Epithelial cell of alveolus of lung (primary cell): ENCODE measurements around the gene SLF1. TPM values are rescaled to one million over a fixed set of nuclear protein-coding genes. Genes with fewer than 3 reads are reported as not detected.

Experiments used
- total RNA-seq: library from RNA; depleted of rRNA; stranded (reverse); fragments of >200 nt; gene quantifications from 2 replicates; pipeline ENCODE4 v1.2.1, GENCODE V29; 2015

SLF1 gene
- 5.8 and 10.5 TPM in 2 replicates for total RNA-seq

DNA sequence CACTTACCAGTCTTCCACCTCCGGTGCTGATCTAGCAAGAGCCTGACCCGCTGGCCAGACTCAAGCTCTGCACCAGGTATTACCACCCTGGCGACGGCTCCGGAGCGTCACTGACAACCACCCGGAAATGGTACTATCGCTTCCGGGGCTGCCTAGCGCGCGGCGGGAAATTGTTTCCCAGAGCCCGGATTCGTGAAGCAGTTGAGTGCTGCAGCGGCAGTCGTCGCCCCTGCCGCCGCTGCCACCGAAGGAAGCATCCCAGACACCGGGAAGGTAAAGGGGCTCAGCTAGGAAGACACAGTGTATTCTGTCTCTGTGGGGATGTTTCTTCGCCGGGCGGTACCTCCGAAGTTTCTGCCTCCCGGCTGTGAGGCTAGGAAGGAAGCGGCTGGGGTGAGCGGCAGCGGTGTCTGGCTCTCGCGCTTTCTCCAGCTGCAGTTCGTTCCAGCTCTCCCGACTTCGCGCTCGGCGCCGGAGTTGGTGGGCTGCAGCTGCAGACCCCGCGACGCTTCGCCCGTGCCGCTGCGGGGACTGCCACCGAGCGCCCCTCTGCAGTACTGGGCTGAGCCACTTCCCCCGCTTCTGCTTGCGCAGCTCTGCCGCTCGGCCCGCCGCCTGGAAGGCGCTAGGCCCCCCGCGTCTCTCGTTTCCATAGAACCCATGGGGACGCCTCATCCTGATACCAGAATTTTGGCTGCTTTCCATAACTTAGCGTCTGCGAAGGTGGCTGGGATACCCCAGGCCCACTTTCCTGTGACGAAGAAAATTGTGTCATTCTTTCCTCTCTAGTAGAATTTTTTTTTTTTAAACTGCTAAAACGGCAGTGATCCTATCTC is at the start of gene SLF1, which contains the start of gene KIAA0825:
Gene SLF1, plus strand, starts transcription at position 177 of the 836 bp plus-strand sequence. CDS start 10,142 bp downstream, outside the sequence.
Gene KIAA0825, minus strand, starts transcription at position 112 of the 836 bp plus-strand sequence. CDS start 81,478 bp downstream, outside the sequence.

Other genes starting within 250 kb of the SLF1 start
- gene KIAA0825, start 65 bp upstream of the SLF1 start, total RNA-seq = 2.2 and 7.7 TPM in 2 replicates